Cardiac septum (tissue), 1 donor: Measurements from ENCODE around the gene TLL1. TPM values are rescaled to one million over a fixed set of nuclear protein-coding genes. Genes with fewer than 3 reads are reported as not detected.

Experiments
- DNase-seq: peaks from one replicate; pipeline ENCODE4 v3.0.0-alpha.2; 2020; ENCODE audit warnings: low spot score
- intact Hi-C: fragments of 100-400 bp; cut with DNase I; formaldehyde crosslinking; loops from one replicate; pipeline ENCODE4 v1.14.0; 2022
- total RNA-seq: library from RNA; stranded (reverse); fragmentation: NEBNext Ultra II Directional; extraction: Animal tissue kit (Norgen Biotek cat#: 25700); gene quantifications from one replicate; pipeline ENCODE4 v1.2.1, GENCODE V29; 2021
- donor health status: DM: no; HTN: no; CAD: no.

TLL1 gene
- total RNA-seq, 1 donor from 2014 or later: 0.67 TPM

DNA sequence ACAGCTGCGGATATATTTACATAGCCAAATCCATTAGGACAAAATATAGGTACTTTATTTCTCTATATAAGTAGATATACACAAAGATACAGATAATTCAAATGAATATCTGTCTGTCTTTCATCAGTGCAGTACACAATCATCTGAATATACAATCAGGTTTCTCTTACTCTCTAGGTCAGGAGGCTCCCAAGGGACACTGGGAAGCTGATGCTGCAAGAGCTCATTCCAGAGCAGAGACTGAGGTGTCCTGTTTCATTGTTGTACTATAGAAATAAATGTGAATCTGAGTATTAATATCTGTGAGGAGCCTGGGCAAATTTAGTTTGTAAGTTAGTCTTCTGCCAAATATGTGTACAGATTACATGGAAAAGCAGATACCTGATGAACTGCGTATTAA lies 4.2 kb downstream of the TLL1 start:
- no peak for DNase-seq
- intact Hi-C loops: no loop called here

DNA sequence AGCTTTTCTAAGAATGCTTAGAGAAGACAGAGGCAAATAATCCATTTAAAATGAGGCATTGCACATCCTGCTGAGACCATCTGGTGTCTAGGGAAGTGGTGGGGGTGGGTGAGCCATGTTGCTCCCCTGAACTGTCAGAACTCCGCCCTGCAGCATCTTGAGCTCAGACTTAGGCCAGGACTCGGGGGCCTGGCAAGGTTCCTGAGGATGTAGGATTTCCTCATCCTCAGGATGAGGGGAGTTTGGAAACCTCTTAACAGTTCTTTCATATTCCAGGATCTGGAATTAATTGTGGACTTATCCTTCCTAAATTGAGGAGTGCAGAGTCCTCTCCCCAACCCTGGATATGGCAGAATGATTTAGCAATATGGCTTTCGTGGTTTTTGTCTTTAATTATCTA lies 6.6 kb downstream of the TLL1 start:
- intact Hi-C loops: no loop called here
- no peak for DNase-seq

- intact Hi-C loops: no loop called here
- no peak for DNase-seq
Measured at GRCh38 chr4:165894159-165894558, 21.1 kb downstream of the TLL1 start.

GRCh38 chr4:165905405-165906027 lies 32.5 kb downstream of the TLL1 start:
- intact Hi-C loops: no loop called here
- DNase-seq: no peak

DNA sequence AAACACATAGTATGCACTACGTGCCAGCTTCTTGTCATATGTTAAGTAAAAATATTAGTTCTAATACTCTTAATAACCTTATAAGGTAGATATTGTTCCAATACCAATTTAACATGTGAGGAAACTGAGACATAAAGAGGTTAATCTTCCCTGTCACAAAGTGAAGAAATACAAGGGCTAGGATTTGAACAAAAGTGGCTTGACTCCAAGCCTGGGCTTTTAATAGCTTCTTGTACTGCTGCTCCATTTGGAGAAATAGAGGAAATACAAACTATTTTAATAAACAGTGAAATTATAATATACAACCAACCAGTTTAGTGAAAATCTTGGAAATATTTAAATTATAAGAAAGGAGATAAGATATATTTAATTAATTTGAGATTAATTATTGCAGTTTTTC lies 33.2 kb downstream of the TLL1 start:
- DNase-seq: no peak

DNA sequence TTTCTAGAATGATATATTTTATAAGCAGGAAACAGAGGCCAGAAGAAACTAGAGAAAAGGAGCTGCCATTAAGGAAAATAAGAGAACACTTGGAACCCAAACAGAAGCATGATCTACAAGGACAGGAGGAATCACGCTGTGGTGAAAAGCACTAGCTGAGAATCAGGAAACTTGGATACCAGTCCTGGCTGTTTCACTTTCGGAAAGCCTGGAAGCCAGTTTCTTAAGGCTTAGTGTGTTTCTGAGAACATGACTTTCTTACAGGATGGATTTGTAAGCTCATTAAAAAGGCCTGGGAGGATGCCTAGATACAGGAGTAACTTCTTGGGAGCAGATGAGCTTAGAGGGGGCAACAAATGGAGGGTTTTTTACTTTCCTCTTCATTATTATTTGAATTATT lies 36.9 kb downstream of the TLL1 start:
- no peak for DNase-seq
- intact Hi-C loops: no loop called here

More for the DNA sequence above, 33.2 kb downstream of the TLL1 start:
- intact Hi-C loops: no loop called here

- intact Hi-C loops: no loop called here
- no peak for DNase-seq
Measured at GRCh38 chr4:165915215-165915614, 42.2 kb downstream of the TLL1 start.

GRCh38 chr4:165921546-165921945 lies 48.5 kb downstream of the TLL1 start:
- no peak for DNase-seq
- intact Hi-C loops: loop anchor here (10.0 kb wide), 1 partner anchor 123 kb away; no protein-coding TSS in a partner anchor

- intact Hi-C loops: loop anchor here (10.0 kb wide), 1 partner anchor 122 kb away; no protein-coding TSS in a partner anchor
- no peak for DNase-seq
Measured at GRCh38 chr4:165922747-165923146, 49.7 kb downstream of the TLL1 start.

DNA sequence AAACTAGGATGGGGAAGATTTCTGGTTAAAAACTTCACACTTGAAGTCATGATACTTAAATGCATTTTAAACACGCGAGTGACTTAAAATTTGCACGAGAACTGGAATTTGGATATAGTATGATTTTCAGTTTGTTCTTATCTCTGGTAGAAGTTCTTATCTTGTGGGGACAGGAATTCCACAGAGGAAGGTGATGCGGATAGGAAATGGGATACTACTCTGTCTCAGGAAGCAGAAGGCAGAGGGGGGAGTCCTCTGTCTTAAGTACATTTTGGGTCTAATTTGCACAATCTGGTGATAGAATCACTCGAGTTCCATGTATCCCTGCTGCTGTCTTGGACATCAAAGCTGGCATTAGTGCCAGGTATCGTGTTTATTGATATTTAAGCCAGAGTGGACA lies 53.3 kb downstream of the TLL1 start:
- DNase-seq: no peak
- intact Hi-C loops: loop anchor here (10.0 kb wide), 1 partner anchor 118 kb away; no protein-coding TSS in a partner anchor

DNA sequence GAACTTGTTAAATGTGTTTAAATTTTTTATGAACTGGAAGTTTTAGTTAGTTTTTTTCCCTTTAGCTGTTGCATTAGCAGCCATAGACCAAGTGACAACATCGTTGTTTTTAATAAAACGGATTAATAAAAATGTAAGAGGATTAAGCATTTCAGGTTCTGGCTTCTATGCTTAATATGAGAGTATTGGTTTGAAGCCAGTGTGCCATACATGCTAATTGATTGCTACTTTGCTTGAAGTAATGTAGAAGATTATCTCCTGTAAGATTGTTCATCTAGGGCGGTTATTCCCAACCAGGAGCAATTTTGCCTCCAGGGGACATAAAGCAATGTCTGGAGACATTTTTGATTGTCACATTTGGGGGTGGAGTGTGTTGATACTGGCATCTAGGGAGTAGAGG lies 54.3 kb downstream of the TLL1 start:
- DNase-seq: no peak

GRCh38 chr4:165927815-165928214 lies 54.8 kb downstream of the TLL1 start:
- no peak for DNase-seq
- intact Hi-C loops: loop anchor here (10.0 kb wide), 1 partner anchor 117 kb away; no protein-coding TSS in a partner anchor

More for the DNA sequence above, 54.3 kb downstream of the TLL1 start:
- intact Hi-C loops: loop anchor here (10.0 kb wide), 1 partner anchor 117 kb away; no protein-coding TSS in a partner anchor

- intact Hi-C loops: loop anchor here (10.0 kb wide), 1 partner anchor 116 kb away; no protein-coding TSS in a partner anchor
- DNase-seq: no peak
Measured at GRCh38 chr4:165928601-165929000, 55.6 kb downstream of the TLL1 start.

GRCh38 chr4:165929662-165930061 lies 56.6 kb downstream of the TLL1 start:
- intact Hi-C loops: loop anchor here (10.0 kb wide), 1 partner anchor 115 kb away; no protein-coding TSS in a partner anchor
- DNase-seq: no peak

DNA sequence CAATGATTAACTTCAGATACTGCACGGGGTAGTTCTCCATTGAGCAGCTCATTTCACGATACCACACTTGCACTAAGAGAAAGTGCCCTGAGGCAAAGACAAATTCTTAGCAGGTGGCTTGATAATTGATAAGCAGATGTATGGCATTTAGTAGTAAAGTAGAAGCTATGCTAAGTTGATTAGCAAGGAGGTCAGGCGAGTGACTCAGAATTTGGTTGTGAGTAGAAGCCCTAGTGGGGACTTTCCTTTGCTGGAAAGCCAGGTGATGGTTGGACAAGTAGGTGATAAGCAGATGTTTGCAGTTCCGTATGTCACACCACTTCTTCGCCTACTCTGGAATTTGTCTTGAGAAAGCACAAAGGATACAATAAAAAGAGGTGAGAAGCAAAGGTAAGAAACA lies 58.7 kb downstream of the TLL1 start:
- intact Hi-C loops: no loop called here
- DNase-seq: no peak

- intact Hi-C loops: no loop called here
- no peak for DNase-seq
Measured at GRCh38 chr4:165944900-165945299, 71.9 kb downstream of the TLL1 start.

DNA sequence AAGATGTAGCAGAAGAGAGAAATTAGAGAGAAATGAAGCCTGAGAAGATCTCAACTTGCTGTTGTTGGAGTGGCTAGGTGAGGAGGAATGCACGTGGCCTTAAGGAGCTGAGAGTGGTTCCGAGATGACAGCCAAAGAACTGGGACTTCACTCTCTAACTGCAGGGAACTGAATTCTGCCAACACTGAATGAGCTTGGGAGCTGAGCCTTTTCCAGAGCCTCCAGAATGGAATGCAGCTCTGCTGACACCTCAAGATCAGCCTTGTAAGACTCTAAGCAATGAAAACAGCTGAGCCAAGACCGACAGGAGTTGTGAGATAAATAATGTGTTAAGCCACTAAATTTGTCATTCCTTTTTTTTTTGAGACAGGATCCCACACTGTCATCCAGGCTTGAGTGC lies 73.0 kb downstream of the TLL1 start:
- intact Hi-C loops: no loop called here

GRCh38 chr4:165947019-165947418 lies 74.0 kb downstream of the TLL1 start:
- intact Hi-C loops: no loop called here

More for the DNA sequence above, 73.0 kb downstream of the TLL1 start:
- no peak for DNase-seq

GRCh38 chr4:165953181-165953580 lies 80.1 kb downstream of the TLL1 start:
- no peak for DNase-seq
- intact Hi-C loops: no loop called here

More at GRCh38 chr4:165947019-165947418, 74.0 kb downstream of the TLL1 start:
- no peak for DNase-seq

- no peak for DNase-seq
- intact Hi-C loops: no loop called here
Measured at GRCh38 chr4:165963621-165964020, 90.6 kb downstream of the TLL1 start.

DNA sequence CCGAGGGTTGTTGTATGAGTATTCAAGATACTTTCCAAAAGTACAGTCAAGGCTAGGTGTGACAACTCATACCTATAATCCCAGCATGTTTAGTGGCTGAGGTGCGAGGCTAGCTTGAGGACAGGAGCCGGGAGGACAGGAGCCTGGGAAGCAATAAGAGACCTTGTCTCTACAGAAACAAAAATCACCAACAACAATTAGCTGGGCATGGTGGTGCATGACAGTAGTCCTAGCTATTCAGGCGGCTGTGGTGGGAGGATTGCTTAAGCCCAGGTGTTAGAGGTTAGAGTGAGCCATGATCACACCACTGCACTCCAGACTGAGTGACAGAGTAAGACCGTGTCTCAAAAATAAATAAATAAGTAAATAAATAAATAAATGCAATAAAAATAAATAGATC lies 91.6 kb downstream of the TLL1 start:
- intact Hi-C loops: no loop called here

More for the DNA sequence above, 91.6 kb downstream of the TLL1 start:
- no peak for DNase-seq
